Sciatic nerve (tissue), 2 donors: ENCODE measurements around the gene TUBGCP4. TPM values are rescaled to one million over a fixed set of nuclear protein-coding genes. Genes with fewer than 3 reads are reported as not detected.

Source experiments
- ATAC-seq: fragments of 200-7000 bp; cut with Tn5 transposase; one replicate; pipeline ENCODE4 v1.9.1; 2020; ENCODE audit warnings: mild to moderate bottlenecking, moderate library complexity
- DNase-seq: peaks from one replicate; pipeline ENCODE4 v3.0.0-alpha.2; 2020; ENCODE audit warnings: low spot score
- intact Hi-C: fragments of 100-400 bp; cut with DNase I; formaldehyde crosslinking; loops from one replicate; pipeline ENCODE4 v1.14.2; 2022
- total RNA-seq: library from RNA; stranded (reverse); fragmentation: NEBNext Ultra II Directional; extraction: Animal tissue kit (Norgen Biotek cat#: 25700); gene quantifications from one replicate; pipeline ENCODE4 v1.2.1, GENCODE V29; 2021
- donor health status: DM: no; HTN: no; CAD: no.
- donor health status: DM: no; HTN: no; CAD: no.

Gene TUBGCP4, protein sequence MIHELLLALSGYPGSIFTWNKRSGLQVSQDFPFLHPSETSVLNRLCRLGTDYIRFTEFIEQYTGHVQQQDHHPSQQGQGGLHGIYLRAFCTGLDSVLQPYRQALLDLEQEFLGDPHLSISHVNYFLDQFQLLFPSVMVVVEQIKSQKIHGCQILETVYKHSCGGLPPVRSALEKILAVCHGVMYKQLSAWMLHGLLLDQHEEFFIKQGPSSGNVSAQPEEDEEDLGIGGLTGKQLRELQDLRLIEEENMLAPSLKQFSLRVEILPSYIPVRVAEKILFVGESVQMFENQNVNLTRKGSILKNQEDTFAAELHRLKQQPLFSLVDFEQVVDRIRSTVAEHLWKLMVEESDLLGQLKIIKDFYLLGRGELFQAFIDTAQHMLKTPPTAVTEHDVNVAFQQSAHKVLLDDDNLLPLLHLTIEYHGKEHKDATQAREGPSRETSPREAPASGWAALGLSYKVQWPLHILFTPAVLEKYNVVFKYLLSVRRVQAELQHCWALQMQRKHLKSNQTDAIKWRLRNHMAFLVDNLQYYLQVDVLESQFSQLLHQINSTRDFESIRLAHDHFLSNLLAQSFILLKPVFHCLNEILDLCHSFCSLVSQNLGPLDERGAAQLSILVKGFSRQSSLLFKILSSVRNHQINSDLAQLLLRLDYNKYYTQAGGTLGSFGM
- 18.9 TPM for total RNA-seq

DNA sequence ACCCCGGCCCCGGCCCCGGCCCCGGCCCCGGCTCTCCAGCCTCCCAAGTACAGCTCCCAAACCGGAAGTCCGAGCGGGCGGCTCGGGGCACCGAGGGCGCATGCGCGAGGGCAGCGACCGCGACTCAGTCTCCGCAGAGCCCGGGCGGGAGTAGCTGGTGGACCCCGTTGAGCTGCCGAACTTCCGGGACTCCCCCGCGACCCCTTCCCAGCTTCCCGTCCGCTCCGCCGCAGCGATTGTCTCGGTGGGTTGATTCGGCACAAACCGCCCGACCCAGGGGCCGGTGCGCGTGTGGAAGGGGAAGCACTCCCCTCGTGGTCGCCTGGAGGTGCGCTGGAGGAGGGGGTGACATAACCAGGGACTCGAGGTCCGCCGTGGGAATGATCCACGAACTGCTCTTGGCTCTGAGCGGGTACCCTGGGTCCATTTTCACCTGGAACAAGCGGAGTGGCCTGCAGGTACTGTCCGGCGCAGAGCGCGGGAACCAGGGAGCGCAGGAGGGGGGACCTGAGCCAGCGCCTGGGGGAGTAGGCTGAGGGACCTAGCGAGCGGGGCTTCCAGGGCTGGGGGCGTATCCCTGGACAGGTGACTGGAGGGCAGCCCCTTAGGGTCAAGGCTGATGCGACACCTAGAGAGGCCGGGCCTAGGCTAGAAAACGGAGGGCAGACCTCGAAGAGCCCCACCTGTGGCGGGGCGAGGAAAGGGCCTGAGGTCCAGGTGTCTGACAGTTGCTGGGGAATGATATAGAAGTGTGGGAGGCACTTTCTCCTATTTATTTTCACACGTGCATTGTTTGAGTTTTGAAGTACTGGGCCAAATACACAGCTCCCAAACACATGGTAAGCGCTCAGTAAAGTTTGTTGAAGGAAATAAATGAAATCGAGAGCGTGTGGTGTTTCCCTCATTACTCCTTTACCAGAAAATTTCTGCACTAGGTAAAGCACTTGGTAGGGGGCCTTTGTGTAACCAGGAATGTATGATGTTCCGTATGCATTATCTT is at the start of gene TUBGCP4, which contains the start of gene ZSCAN29:
Gene TUBGCP4, plus strand, starts transcription at position 127 of the 1,000 bp plus-strand sequence. Its CDS starts 254 bp downstream, at position 381.
Gene ZSCAN29, minus strand, starts transcription at position 69 of the 1,000 bp plus-strand sequence. CDS start 1,130 bp downstream, outside the sequence.
- DNase-seq (peak; percentile 86), ATAC-seq (peak; percentile 97)
- intact Hi-C loops: no loop called here

DNA sequence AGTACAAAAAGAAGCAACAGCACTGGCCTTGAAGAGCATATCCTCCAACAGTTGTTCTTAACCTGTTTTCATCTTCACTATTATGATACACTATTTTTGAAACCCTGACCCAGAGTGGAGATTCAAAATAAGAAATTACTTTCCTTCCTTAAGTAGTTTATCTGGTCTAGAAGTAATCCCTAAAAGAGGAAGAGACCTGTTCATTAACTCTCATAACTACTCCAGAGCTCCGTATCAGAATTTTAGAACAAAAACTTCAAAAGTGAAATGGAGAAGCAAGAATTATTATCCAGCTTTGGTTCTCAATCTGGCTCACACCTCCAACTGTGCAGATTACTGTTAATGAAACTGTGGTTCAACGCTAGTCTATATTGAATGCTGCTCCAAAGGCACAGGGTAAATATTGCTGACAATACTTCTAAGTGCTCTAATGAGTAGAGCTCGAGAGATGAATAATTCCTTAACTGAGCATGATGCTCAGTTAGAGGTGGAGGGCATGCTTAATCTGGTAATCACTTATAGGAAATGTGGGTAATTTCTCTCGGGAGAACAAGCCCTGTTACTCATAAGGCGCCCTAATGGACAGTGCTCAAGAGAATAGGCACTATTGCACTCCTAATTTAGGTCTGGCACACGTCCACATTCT is 45.7 kb upstream of the TUBGCP4 start:
- ATAC-seq: no peak
- DNase-seq: no peak
- intact Hi-C loops: no loop called here

DNA sequence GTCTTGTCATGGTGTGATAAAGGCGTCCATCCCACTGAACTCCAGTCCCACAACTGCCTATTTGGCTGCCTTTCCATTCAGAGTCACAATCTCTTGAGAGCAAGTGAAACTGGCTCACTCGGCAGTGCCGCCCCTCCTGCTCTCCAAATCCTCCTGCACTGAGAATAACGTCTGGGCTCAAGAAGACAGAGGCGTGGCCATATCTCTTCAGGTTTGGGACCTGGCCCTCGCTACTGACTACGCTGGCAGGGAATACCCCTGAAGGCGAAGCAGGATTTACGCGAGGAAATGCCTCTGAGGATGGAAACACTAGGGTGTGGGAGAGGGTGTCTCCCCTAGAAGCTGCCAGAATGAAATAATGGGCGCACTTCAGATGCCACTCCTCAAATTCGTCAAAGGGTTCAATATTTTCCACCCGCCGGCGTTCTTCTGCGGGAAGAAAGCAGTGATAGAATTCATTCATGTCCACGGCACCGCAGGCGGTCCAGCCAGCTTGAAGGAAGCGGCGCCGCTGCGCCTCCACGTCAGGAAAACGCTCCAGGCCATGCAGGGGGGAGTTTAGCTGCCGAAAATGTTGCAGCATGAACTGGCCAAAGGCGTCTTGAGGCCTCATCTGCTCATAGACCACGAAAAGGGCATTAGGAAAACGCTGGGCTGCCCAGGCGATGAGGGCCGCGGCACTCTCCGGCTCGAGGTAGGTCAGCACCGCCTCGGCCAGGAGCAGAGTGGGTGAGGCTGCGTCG is 41.5 kb upstream of the TUBGCP4 start:
- DNase-seq: peak; percentile 59
- ATAC-seq: peak; percentile 16
- intact Hi-C loops: no loop called here

DNA sequence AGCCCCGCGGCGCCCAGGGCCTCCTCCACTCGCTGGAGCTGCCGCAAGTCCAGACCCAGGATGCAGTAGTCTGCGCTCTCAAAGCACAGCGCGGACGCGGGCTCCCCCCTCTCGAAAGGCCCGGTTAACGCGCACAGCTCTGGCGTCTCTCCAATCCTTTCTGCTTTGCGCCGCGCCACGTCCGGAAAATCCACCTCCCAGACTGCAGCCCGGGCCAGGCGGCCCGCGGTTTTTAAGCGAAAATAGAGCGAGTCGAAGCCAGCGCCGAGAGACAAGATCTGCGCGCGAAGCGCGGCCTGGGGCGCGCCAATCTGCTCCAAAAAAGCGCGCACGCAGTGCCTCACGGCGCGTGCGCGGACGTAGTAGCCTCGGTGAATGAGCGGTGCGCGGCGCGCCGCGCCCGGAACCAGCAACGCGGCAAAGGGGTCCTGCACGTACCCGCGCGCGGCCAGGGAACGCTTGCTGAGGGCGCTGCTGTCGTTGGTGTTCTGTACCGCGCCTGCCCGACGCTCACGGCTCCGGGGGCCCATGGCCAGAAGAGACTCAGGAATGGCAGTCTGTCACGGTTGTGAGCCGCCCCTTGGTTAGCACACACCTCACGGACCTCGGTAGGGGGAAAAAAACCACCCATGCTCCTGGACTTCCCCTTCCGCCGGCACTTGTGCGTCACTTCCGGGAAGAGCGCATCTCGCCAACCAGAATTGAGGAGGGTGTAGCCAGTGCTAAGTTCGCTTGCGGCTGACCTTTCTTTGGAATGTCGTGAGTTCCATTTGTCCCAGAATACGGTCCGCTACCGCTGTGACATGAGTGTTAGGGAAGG is 40.7 kb upstream of the TUBGCP4 start, which contains the start of gene LCMT2:
Gene LCMT2, minus strand, starts transcription at position 614 of the 820 bp plus-strand sequence. Its CDS starts 84 bp downstream, at position 530.
- intact Hi-C loops: no loop called here
- peak; percentile 98 for ATAC-seq

DNA sequence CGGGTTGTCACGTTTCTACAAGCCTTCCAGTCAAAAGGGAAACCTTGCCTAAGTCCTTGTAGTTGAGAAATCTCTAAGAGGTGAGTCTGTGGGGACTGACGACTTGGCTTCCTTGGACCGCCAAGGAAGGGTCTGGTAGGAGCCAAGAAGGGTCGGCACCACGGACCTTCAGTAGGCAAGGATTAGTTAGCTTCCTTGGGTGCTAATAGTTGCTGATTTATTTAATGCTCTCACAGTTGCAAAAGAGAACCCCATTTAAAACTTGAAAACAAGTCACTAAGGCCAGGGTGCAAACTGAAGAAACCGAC is 40.2 kb upstream of the TUBGCP4 start:
- DNase-seq (no peak), ATAC-seq (no peak)
- intact Hi-C loops: no loop called here

More for the DNA sequence above, 40.7 kb upstream of the TUBGCP4 start, which contains the start of gene LCMT2:
- peak; percentile 95 for DNase-seq

DNA sequence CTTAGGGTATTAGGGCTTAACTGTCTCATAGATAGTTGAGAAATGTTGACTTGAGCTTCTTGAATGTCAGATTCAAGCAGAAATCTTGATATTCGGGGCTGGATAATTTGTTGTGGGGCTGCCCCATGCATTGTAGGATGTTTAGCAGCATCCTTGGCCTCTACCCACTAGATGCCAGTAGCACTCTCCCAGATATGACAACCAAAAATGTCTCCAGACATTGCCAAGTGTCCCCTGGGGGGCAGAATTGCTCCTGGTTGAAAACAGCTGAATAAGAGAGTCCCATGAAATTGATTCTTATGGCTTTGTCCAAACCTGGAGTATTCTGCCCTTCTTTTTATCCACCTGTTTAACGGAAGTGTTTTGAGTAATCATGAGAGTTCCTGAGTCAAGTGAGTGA is 24.6 kb upstream of the TUBGCP4 start:
- ATAC-seq: no peak
- intact Hi-C loops: no loop called here
- DNase-seq: no peak

DNA sequence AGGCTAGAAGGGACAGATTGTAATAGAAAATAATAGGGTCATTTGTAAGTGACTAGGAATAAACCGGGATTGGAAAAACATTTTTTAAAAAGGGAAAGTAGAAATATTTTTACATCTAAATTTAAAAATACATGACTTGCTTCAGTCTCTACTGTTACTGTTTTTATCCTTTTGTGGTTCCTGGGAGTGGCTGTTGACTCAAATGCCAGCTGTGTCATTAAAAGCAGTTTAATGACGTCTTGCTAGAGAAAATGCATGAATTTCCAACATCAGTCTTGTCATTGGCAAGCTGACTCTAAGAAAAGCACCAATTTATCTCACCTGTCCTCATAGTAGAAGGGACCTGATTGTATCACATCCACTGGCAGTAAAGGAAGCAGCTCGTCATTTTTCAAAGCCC is 23.8 kb upstream of the TUBGCP4 start:
- intact Hi-C loops: no loop called here
- DNase-seq (no peak), ATAC-seq (no peak)

DNA sequence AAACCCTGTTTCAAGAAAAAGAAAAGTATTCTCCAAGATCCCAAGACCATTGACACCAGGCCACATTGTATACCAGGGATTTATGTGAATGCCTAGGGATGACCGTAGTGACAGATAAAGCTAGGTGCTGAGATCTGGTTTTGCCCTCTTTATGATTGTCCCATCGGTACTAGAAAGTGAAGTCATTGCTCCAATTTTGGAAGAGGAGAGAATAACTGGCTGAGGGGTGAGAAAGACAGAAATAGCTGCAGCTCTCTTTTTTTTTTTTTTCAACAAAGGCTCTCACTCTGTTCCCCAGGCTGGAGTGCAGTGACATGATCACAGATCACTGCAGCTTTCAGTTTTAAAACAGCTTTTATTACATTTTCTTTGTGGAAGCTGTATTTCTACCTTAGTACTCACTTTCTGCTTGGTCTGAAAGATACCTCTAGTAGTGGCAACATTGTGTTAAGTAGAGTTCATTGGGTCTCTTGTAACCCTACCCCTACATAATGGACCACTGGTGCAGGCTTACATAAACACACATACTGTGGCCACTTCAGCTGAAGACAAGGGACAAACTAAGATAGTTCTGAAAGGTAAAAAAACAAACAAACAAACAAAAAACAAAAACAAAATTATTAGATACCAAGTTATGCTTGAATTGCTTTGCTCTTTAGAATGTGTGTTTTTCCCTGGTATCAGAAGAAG is 18.1 kb upstream of the TUBGCP4 start:
- DNase-seq (no peak), ATAC-seq (no peak)
- intact Hi-C loops: no loop called here

DNA sequence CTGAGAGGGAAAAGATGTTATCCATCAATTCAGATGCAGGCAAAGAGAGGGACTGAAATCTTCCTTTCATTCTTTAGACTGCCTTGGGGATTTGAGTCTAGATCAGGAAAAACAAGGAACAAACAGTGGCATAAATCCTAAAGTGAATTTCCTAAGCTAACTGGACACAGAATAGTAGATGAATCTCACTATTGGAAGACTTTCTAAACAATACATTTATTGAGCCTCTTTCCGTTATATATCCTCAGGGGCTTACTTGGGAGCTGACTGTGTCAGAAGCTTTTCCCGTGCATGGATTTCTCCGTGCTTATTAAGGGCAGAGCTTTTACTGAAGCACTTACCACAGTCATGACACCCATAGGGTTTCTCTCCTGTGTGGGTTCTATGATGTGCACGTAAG is 10.1 kb upstream of the TUBGCP4 start:
- no peak for DNase-seq
- intact Hi-C loops: no loop called here
- ATAC-seq: no peak

DNA sequence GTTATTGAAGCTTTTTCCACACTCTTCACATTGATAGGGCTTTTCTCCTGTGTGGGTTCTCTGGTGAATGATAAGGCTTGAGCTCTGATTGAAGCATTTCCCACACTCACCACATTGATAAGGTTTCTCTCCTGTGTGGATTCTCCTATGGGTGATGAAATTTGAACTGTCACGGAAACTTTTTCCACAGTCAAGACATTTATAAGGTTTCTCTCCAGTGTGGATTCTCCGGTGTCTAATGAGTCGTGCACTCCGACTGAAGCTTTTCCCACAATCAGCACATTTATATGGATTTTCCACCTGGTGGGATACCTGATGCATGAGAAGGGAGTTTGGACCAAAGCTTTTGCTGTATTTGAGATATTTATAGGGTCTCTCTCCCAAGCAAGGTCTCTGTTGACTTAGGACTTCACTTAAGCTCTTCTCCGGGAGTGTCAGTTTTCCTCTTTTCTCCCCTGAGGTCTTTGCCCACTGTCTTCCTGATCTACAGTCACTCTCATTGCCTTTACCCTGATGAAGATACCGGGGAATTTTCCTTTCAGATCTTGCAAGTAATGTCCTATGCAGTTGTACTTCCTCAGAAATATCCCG is 9.5 kb upstream of the TUBGCP4 start:
- DNase-seq: no peak
- no peak for ATAC-seq

DNA sequence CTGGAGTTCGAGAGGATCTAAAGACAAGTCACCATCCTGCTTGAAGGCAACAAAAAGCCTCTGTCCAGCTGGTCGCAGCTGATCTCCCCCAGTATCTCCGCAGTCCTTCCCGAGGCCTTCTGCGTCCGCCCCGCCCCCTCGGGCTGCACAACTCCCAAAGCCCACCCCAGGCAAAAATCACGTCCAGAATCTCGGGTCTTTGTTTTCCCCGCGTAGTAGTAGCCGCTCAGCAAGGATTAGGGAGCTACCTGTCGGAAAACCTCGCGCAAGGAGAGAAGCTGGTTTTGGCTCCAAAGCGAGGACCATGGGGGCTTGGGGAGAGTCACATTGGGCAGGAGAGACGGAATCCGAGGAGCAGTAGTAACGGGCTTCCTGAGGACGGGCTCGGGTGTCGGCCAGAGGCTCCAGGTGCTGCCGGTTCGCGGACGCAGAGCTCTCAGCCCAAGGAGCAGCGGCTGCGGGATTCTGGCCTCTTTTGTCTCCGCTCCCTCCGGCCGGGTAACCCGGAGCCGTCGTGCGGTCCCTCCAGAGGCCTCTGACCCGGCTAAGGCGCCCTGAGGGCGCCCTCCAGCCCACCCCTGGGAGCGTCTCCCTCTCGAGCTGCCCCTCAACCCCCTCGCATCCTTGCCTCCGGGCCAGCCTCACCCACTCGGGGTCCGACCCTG is 459 bp upstream of the TUBGCP4 start:
- intact Hi-C loops: no loop called here
- ATAC-seq (peak; percentile 66), DNase-seq (no peak)

More for the DNA sequence above, 9.5 kb upstream of the TUBGCP4 start:
- intact Hi-C loops: no loop called here

DNA sequence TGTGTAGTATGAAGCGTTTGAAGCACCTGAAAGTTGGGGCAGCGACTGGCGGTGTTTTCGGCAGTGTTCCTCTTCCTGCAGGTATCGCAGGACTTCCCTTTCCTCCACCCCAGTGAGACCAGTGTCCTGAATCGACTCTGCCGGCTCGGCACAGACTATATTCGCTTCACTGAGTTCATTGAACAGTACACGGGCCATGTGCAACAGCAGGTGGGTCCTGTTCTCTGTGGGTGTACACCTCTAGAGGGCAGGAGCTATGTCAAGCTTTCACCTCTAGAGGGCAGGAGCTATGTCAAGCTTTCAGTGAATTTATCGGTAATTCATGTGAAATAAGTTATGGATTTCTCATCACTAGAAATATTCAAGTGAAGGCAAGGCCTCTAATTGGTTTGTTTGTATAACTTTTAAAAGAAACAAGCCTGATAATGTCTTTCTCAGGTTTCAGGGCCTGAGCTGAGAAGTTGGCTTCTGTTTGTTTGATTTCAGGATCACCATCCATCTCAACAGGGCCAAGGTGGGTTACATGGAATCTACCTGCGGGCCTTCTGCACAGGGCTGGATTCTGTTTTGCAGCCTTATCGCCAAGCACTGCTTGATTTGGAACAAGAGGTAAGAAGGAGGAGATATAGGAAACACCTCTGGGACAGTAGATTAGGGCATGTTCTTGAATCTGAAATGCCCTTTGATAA is 5.3 kb downstream of the TUBGCP4 start:
- intact Hi-C loops: no loop called here
- DNase-seq: no peak
- ATAC-seq: no peak

DNA sequence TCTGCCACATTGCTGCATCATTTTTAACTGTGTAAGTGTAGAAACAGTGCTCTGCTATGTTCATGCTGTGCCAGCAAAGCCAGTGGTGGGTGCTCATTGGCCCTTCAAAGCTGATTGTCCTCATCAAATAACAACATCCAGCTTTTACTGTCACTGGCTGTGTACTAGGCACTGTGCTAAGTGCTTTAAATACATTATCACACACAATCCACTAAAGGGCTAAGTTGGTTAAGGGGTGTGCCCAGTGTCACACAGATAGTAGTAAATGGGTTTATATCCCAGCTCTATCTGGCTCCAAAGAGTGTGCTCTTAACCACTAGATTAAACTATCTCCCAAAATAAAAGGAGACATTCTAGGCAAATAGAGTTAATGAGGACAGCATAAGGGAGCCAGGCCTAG is 7.7 kb downstream of the TUBGCP4 start:
- DNase-seq: no peak
- ATAC-seq: no peak
- intact Hi-C loops: no loop called here

DNA sequence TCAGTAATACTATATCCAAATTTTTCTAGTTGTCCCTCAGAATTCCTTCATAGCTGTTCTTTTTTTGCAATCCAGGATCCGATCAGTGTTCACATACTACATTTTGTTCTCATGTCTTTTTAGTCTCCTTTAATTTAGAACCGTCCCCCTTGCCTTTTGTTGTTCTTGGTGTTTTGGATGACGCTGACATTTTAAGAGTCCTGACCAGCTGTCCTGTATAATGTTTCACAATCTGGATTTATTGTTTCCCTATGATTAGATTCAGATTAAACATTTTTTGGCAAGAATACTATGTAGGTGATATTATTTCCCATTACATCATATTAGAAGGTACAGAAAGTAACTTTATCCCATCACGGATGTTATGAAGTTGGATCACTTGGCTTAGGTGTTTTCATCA is 11.4 kb downstream of the TUBGCP4 start:
- DNase-seq (no peak), ATAC-seq (no peak)
- intact Hi-C loops: no loop called here

DNA sequence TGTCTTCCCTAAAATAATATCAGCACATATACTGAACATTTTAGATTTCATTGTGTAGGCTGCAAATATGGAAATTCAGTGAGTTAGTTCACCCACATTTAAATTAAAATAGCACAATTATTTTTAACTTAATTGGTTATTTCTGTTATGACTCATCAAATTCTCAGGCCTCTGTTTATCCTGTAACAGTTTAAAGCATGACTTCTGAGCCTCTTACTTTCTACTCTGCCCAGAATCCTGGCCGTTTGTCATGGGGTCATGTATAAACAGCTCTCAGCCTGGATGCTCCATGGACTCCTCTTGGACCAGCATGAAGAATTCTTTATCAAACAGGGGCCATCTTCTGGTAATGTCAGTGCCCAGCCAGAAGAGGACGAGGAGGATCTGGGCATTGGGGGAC is 12.2 kb downstream of the TUBGCP4 start:
- intact Hi-C loops: no loop called here
- no peak for DNase-seq
- no peak for ATAC-seq
